Stimulated activated CD8-positive, alpha-beta memory T cell treated with anti-CD3 and anti-CD28 coated beads, Interleukin-7, amount 100 ng/mL, for 24 hours (primary cell): Measurements from ENCODE around the gene EAF2.
"Not testable (repeated sequence)": the region's sequence is repeated elsewhere in the genome, so short reads cannot be mapped to it uniquely, and the experiment has no call there.

Experiments
- DNase-seq: peaks from one replicate; pipeline ENCODE4 v3.0.0-alpha.2; 2020; ENCODE audit warnings: low read depth

EAF2 gene

GRCh38 chr3:121834671-121835464 lies at the start of gene EAF2, which contains the start of gene IQCB1:
EAF2 (plus strand) TSS chr3:121835209; CDS start chr3:121835286, 77 bp downstream.
IQCB1 (minus strand) TSS chr3:121835060; CDS start chr3:121828960, 6,100 bp downstream.
- peak; percentile 77 for DNase-seq

- no peak for DNase-seq
Observed at GRCh38 chr3:121786485-121786884, 48.5 kb upstream of the EAF2 start.

DNA sequence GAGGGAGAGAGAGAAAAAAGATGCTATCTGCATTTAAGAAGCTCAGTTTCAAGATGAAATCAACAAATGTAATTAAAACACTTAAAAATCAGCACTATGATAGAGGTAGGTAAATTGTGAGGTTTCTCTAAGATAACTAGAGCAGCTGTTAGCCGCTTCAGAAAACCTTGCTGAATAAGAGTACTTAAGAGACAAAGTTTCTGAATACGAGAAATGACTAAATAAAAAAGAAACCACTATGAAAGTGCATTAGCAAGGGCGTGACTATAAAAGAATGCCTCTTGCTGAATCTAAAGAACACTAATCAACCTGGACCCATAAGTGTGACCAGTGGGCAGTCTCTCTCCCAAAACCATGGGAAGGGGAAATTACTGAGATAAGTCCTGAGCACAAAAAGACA lies 41.9 kb upstream of the EAF2 start:
- no peak for DNase-seq

DNA sequence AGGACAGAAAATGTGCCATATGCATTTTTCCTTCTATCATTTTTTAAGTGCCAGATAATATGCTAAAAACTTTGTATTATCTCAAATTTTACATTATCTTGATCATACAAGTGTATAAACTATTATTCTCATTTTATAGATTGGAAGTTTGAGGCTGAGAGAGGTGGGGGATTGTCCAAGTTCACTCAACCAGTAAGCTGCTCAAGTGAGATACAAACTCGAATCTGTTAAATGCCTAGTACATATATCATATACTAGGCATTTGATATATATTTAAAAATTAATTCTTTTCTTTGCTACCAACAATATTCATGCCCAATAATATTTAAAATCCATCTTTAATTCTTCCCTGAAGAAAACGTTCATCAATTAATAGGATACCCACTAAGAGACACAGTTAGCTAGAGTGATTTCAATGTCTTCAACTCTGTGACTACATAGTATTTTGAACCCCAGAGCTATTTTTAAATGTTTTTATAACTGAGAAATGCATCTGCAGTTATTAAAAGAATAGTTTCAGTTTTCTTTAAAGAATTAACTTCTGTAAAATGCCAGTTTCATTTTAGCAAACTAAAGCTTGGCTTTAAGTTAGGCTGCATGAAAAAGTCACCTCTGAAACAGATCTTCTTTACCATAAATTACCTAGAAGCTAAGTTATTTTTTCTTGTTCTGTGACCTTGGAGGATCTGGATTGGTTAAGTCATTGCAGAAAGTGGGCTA lies 40.6 kb upstream of the EAF2 start:
- DNase-seq: no peak

GRCh38 chr3:121796970-121797369 lies 38.0 kb upstream of the EAF2 start:
- DNase-seq: no peak

GRCh38 chr3:121800906-121801305 lies 34.1 kb upstream of the EAF2 start:
- DNase-seq: no peak

- DNase-seq: no peak
Observed at GRCh38 chr3:121803771-121804320, 31.2 kb upstream of the EAF2 start.

- DNase-seq: no peak
Observed at GRCh38 chr3:121809249-121809648, 25.8 kb upstream of the EAF2 start.

GRCh38 chr3:121817753-121818152 lies 17.3 kb upstream of the EAF2 start:
- no peak for DNase-seq

DNA sequence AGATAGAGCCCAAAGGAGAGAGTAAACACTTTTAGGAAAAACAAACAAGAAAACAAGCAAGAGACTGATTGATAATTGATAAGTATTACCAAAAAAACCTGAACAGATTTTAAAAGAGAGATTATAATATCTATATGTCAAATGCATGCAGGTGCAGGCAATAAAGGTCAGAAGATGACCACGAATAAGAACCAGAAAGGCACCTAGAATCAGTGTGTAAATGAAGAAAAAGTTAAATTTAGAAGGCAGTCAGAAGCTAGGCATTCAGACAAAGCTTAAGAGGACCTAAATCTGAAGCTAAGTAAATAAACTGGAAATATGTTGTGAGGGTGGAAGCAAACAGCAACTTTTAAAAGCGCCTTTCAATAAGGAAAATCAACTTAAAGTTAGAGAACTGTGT lies 16.4 kb upstream of the EAF2 start:
- DNase-seq: no peak

GRCh38 chr3:121819236-121819635 lies 15.8 kb upstream of the EAF2 start:
- no peak for DNase-seq

- DNase-seq: no peak
Observed at GRCh38 chr3:121821421-121822199, 13.4 kb upstream of the EAF2 start.

GRCh38 chr3:121822973-121823372 lies 12.0 kb upstream of the EAF2 start:
- DNase-seq: no peak

- DNase-seq: no peak
Observed at GRCh38 chr3:121834157-121834670, 795 bp upstream of the EAF2 start.

DNA sequence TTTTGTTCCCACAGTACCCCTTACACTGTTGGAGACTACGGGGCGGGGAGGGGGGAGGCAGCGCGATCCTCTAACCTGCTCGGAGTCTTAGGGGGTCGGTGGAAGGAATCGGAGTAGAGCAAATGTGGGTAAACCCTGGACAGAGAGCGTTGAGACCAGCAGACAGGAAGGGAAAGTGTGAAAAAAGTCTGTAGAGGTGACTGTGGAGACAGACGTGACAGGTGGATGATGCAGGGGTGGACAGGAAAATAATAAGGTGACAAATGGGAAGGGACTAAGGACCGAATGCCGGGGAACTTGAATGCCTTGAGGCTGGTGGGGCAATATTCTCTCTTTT lies 424 bp downstream of the EAF2 start:
- no peak for DNase-seq

DNA sequence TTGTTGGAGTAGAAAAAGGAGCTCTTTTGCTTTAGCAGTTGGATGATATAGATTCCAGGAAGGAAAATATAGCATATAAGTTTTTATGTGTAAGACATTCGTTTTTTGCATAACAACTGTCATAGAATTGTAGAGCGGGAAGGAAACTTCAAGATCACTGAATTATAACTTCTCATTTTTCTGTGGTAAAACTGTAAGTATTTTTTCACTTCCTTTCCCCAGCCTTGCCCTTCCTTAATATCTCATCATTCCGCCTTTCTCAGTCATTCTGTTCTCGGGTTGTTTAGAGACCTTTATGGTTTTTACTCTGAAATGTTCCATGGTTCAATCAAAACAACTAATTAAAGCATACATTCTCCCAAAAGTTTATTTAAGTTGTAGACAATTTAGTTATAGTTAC lies 1.1 kb downstream of the EAF2 start:
- no peak for DNase-seq

- no peak for DNase-seq
Observed at GRCh38 chr3:121836481-121836880, 1.5 kb downstream of the EAF2 start.

DNA sequence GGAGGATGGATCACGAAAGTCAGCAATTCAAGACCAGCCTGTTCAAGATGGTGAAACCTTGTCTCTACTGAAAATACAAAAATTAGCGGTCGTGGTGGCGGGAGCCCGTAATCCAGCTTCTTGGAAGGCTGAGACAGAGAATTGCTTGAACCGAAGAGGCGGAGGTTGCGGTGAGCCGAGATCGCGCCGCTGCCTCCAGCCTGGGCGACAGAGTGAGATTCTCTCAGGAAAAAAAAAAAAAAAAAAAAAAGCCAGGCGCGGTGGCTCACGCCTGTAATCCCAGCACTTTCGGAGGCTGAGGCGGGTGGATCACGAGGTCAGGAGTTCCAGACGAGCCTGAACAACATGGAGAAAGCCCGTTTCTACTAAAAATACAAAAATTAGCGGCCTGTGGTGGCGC lies 5.0 kb downstream of the EAF2 start:
- DNase-seq: no peak

DNA sequence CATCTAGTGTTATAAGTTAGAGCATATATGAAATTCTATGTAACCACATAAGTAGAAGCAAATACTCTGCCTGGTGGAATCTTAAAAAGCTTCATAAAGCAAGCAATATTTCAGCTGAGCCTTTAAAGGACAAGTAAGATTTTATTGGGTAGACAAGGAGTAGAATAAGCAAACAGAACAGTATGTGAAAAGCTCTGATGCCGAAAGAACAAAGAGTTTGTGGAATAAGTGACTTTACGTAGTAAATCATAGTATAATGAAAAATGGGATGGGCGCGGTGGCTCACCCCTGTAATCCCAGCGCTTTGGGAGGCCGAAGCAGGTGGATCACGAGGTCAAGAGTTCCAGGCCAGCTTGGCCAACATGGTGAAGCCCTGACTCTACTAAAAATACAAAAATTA lies 9.9 kb downstream of the EAF2 start:
- no peak for DNase-seq

GRCh38 chr3:121852256-121852655 lies 17.2 kb downstream of the EAF2 start:
- DNase-seq: no peak

GRCh38 chr3:121855555-121855954 lies 20.5 kb downstream of the EAF2 start:
- no peak for DNase-seq

- DNase-seq: not testable (repeated sequence)
Observed at GRCh38 chr3:121857778-121858177, 22.8 kb downstream of the EAF2 start.
